Measurements from ENCODE around the gene C4orf33. TPM values are rescaled to one million over a fixed set of nuclear protein-coding genes. Genes with fewer than 3 reads are reported as not detected.

C4orf33 gene
- total RNA-seq, 3 donors from 2014 or later = 14.2 to 42.2 (median 23.7) TPM

DNA sequence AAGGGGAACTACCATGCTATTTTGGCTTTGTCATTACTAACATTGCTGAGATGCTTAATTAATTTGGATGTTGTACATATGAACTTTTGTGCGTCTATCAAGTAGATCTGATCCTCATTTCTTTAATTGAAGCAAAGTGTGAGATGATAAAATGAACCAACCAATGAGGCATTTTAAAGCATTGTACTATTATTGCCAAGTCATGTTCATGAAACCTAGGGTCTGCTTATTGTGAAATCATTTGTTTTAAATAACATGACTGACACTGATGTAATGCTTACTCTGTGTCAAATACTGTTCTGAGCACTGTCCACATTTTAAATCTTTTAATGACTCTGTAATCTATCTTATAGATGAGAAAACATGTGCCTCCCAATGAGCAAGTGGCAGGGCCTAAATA, 57.7 kb downstream of the C4orf33 start:
- no peak for DNase-seq
- Histone ChIP-seq H3K4me3 (no peak overlapping the region), H3K9me3 (no peaks in the 10 kb centered on the region), H3K36me3 (ENCODE audit: low read depth) (no peaks in the 10 kb centered on the region), H3K4me1 (ENCODE audit: low read depth) (no peaks in the 10 kb centered on the region)
- intact Hi-C loops (cut with DNase I, micrococcal nuclease) = no loop called here
- no peak for ATAC-seq
- TF ChIP-seq, protein P1, sequence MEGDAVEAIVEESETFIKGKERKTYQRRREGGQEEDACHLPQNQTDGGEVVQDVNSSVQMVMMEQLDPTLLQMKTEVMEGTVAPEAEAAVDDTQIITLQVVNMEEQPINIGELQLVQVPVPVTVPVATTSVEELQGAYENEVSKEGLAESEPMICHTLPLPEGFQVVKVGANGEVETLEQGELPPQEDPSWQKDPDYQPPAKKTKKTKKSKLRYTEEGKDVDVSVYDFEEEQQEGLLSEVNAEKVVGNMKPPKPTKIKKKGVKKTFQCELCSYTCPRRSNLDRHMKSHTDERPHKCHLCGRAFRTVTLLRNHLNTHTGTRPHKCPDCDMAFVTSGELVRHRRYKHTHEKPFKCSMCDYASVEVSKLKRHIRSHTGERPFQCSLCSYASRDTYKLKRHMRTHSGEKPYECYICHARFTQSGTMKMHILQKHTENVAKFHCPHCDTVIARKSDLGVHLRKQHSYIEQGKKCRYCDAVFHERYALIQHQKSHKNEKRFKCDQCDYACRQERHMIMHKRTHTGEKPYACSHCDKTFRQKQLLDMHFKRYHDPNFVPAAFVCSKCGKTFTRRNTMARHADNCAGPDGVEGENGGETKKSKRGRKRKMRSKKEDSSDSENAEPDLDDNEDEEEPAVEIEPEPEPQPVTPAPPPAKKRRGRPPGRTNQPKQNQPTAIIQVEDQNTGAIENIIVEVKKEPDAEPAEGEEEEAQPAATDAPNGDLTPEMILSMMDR (IDR thresholded peaks at IDR 0.05) = no peak

DNA sequence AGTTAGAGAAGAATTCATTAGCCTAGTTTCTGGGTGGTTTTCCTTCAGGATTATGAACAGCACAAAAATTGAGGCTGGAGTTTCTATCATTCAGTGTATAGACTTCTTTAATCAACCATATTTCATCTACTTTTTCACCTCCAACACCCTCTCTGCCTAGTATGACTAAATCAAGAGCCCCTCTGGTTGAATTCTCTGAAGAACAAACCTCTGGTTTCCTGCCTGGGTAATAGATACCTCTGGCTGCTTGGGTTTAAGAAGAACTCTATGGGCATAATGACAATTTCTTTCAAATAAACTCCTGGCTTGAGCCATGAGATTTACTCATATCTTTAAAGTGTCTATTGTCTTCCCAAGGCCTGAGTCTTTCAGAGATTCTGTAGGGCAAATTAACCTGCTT, 66.5 kb downstream of the C4orf33 start:
- Histone ChIP-seq H3K36me3 (ENCODE audit: low read depth) (no peaks in the 10 kb centered on the region), H3K4me3 (no peak overlapping the region)
- TF ChIP-seq, protein P1 (IDR thresholded peaks at IDR 0.05) = no peak

DNA sequence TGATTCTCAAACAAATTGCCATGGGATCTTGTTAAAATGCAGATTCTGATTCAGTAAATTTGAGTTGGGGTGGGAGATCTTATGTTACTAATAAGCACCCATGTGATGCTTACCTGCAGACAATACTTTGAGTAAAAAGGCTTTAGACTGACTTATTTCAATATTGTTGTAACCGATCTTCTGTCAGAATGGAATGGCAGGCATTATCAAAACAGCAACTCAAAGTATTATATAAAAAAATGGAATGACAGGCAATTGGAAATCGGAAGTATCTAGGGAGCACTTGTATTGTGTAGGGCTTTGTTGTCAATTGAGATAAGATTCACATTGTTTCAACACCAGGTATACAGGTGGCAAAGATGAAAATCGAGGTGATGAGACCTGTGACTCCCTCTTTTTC, 67.5 kb downstream of the C4orf33 start:
- intact Hi-C loops (cut with DNase I, micrococcal nuclease) = no loop called here
- ATAC-seq (no peak), DNase-seq (no peak)
- no peaks in the 10 kb centered on the region for H3K36me3 ChIP-seq (ENCODE audit: low read depth)
- no peak overlapping the region for H3K4me3 ChIP-seq
- H3K9me3 ChIP-seq = no peaks in the 10 kb centered on the region
- H3K4me1 ChIP-seq (ENCODE audit: low read depth) = no peaks in the 10 kb centered on the region
- TF ChIP-seq, protein P1 (IDR thresholded peaks at IDR 0.05) = no peak

More for the DNA sequence above, 66.5 kb downstream of the C4orf33 start:
- H3K4me1 ChIP-seq (ENCODE audit: low read depth) = no peaks in the 10 kb centered on the region
- ATAC-seq (no peak), DNase-seq (no peak)
- H3K9me3 ChIP-seq = no peaks in the 10 kb centered on the region
- intact Hi-C loops (cut with DNase I, micrococcal nuclease) = no loop called here

DNA sequence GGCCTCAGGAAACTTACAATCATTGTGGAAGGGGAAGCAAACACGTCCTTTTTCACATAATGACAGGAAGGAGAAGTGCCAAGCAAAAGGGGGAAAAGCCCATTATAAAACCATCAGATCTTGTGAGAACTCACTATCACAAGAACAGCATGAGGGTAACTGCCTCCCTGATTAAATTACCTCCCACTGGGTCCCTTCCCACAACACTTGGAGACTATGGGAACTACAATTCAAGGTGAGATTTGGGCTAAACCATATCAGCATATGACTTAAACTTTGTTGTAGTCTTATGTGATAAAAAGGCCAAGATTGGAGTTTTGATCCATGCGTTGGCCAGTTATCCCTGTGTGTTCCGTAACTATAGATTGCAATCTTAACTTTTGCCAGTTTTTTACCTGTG, 68.3 kb downstream of the C4orf33 start:
- Histone ChIP-seq H3K4me1 (ENCODE audit: low read depth) (no peaks in the 10 kb centered on the region), H3K9me3 (no peaks in the 10 kb centered on the region), H3K4me3 (no peak overlapping the region), H3K36me3 (ENCODE audit: low read depth) (no peaks in the 10 kb centered on the region)
- DNase-seq = no peak
- intact Hi-C loops (cut with DNase I, micrococcal nuclease) = no loop called here
- TF ChIP-seq, protein P1 (IDR thresholded peaks at IDR 0.05) = no peak
- ATAC-seq = no peak

Other genes with a start within 250 kb of the C4orf33 start
- 10 to 100 TPM; 11.7 to 16.8 (median 12.9) TPM for gene SCLT1, start 2.6 kb upstream of the C4orf33 start, total RNA-seq